K562 (cell line): ENCODE results near the gene EFCAB8. TPM values are rescaled to one million over a fixed set of nuclear protein-coding genes. Genes with fewer than 3 reads are reported as not detected.

ENCODE experiments used
- ATAC-seq: fragments of 200-7000 bp; cut with Tn5 transposase; 3 replicates; pipeline ENCODE4 v1.9.1; 2020; ENCODE audit warnings: moderate library complexity
- BruUV-seq: library from RNA; stranded (reverse); fragments of 400-500 nt; replicated peaks from 2 replicates; lab custom pipeline; 2021; lab: Mats Ljungman, UMichigan
- CTCF ChIA-PET: fragments of 300-600 bp; formaldehyde crosslinking; extraction: SDS; loops from one replicate; lab custom pipeline; 2021; ENCODE audit warnings: low intra/inter-chr PET ratio; lab: Yijun Ruan, JAX
- POLR2A ChIA-PET: fragments of 300-600, 350-650 bp; sonication (Branson Sonifier 250); formaldehyde crosslinking; extraction: SDS; loops from one replicate; lab custom pipeline; 2021; ENCODE audit warnings: antibody characterized with exemption, inconsistent platforms; lab: Yijun Ruan, JAX
- DNase-seq, 4 experiments: peaks; one replicate each; pipeline versions ENCODE4 v3.0.0 to v3.0.0-alpha.2; 2011 to 2018; ENCODE audit warnings: low spot score in 3 of 4, mixed read lengths in 3 of 4; ENCODE audit errors: extremely low read depth in 1 of 4
- FAIRE-seq: peaks from 2 replicates; lab custom pipeline; 2011; peaks lifted over from hg19 to GRCh38; lab: Jason Lieb, UNC
- H2AFZ ChIP-seq: 2 replicates; pipeline ENCODE4 v1.6.0; 2011; ENCODE audit warnings: low read depth, low read length, control low read depth, inconsistent platforms
- H3K27ac ChIP-seq: fragments of 200-600 bp; 3 replicates; pipeline ENCODE4 v1.8.0; 2011; ENCODE audit warnings: low read depth, mild to moderate bottlenecking, control low read depth, inconsistent platforms, low read length, moderate library complexity, mixed read lengths; ENCODE audit errors: extremely low read depth
- H3K27me3 ChIP-seq, 2 experiments: fragments of 300-600 bp in 1 of 2; 2 replicates in 1 of 2; 3 replicates in 1 of 2; pipeline versions ENCODE4 v1.6.0 to v1.8.0; 2011; ENCODE audit warnings: inconsistent platforms in 2 of 2, low read length in 2 of 2, mild to moderate bottlenecking in 1 of 2, mixed read lengths in 1 of 2, moderate library complexity in 1 of 2; ENCODE audit not compliant: control insufficient read depth in 2 of 2, insufficient read depth in 2 of 2
- H3K36me3 ChIP-seq: fragments of 300-600 bp; 3 replicates; pipeline ENCODE4 v1.8.0; 2011; ENCODE audit warnings: mild to moderate bottlenecking, low read length, inconsistent platforms; ENCODE audit not compliant: control insufficient read depth, insufficient read depth
- H3K4me1 ChIP-seq, 2 experiments: fragments of 200-600 bp in 1 of 2; replicated peaks in 1 of 2; 2 replicates in 1 of 2; 3 replicates in 1 of 2; pipeline versions ENCODE4 v1.5.1 to v1.8.0; 2011; ENCODE audit warnings: inconsistent platforms in 2 of 2, low read length in 2 of 2, mild to moderate bottlenecking in 1 of 2, mixed read lengths in 1 of 2, moderate library complexity in 1 of 2; ENCODE audit not compliant: control insufficient read depth in 2 of 2, insufficient read depth in 2 of 2
- H3K4me2 ChIP-seq: 2 replicates; pipeline ENCODE4 v1.6.1; 2011; ENCODE audit warnings: low read length, control low read depth, inconsistent platforms, mixed read lengths; ENCODE audit not compliant: insufficient read depth
- H3K4me3 ChIP-seq: fragments of 200-600 bp; sonication (generic), shearing (Covaris generic); 2 replicates; pipeline ENCODE4 v1.5.1; 2016; ENCODE audit warnings: control low read depth, inconsistent platforms
- H3K79me2 ChIP-seq: fragments of 200-600 bp; 3 replicates; pipeline ENCODE4 v1.8.0; 2011; ENCODE audit warnings: low read length, inconsistent platforms; ENCODE audit not compliant: control insufficient read depth, insufficient read depth
- H3K9ac ChIP-seq, 2 experiments: 2 replicates each; pipeline versions ENCODE4 v1.6.0 to v1.6.1; 2011; ENCODE audit warnings: low read depth in 2 of 2, low read length in 2 of 2, control low read depth in 1 of 2, inconsistent platforms in 1 of 2, mild to moderate bottlenecking in 1 of 2, mixed read lengths in 1 of 2; ENCODE audit not compliant: insufficient read depth in 1 of 2
- H3K9me1 ChIP-seq: one replicate; pipeline ENCODE4 v1.6.0; 2011; ENCODE audit warnings: inconsistent platforms, mild to moderate bottlenecking, low read length, moderate library complexity; ENCODE audit not compliant: control insufficient read depth, insufficient read depth
- H3K9me3 ChIP-seq: replicated peaks from 2 replicates; pipeline ENCODE4 v1.5.1; 2011; ENCODE audit warnings: low read depth, low read length, inconsistent platforms; ENCODE audit not compliant: control insufficient read depth, insufficient read depth
- H4K20me1 ChIP-seq: replicated peaks from 2 replicates; pipeline ENCODE4 v1.6.1; 2011; ENCODE audit warnings: low read length, inconsistent platforms, mixed read lengths; ENCODE audit not compliant: control insufficient read depth, insufficient read depth
- BCL6 ChIP-seq: fragments of 250-450 bp; sonication (Bioruptor Pico); IDR thresholded peaks from 2 replicates; pipeline ENCODE4 v1.4.0; 2020
- BDP1 ChIP-seq: IDR thresholded peaks from 3 replicates; pipeline ENCODE4 v1.6.1; 2011; ENCODE audit not compliant: insufficient read length, insufficient read depth
- CEBPG ChIP-seq, 3 experiments: fragments of 200-800 bp in 1 of 3; sonication (Bioruptor generic) in 1 of 3; sonication (generic) in 1 of 3; formaldehyde crosslinking in 1 of 3; IDR thresholded peaks in 2 of 3; conservative IDR thresholded peaks in 1 of 3; 2 replicates each; pipeline versions ENCODE4 v1.6.1 to v1.8.0; 2016 to 2022; ENCODE audit warnings: missing compliant biosample characterization in 2 of 3, missing genetic modification characterization in 2 of 3, mild to moderate bottlenecking in 1 of 3, missing genetic modification reagents in 1 of 3
- CTBP1 ChIP-seq: fragments of 450-650 bp; IDR thresholded peaks from 2 replicates; pipeline ENCODE4 v1.6.1; 2016; ENCODE audit warnings: borderline replicate concordance
- GABPB1 ChIP-seq: sonication (generic); formaldehyde crosslinking; IDR thresholded peaks from 2 replicates; pipeline ENCODE4 v1.8.0; 2022; ENCODE audit warnings: mild to moderate bottlenecking, missing genetic modification reagents
- HMG20B ChIP-seq: fragments of 250-450 bp; sonication (Bioruptor Pico); IDR thresholded peaks from 2 replicates; pipeline ENCODE4 v1.5.0; 2021; ENCODE audit warnings: mild to moderate bottlenecking
- KLF10 ChIP-seq: fragments of 250-450 bp; sonication (Bioruptor Pico); IDR thresholded peaks from 2 replicates; pipeline ENCODE4 v1.6.1; 2021; ENCODE audit warnings: matching md5 sums
- MECOM ChIP-seq: fragments of 250-450 bp; sonication (Bioruptor Pico); IDR thresholded peaks from 2 replicates; pipeline ENCODE4 v1.8.0; 2022; ENCODE audit warnings: inconsistent platforms
- RBBP5 ChIP-seq: fragments of 200-600 bp; sonication (generic); IDR thresholded peaks from 2 replicates; pipeline ENCODE4 v1.6.1; 2012; ENCODE audit warnings: borderline replicate concordance, mild to moderate bottlenecking, low read length, control low read depth, inconsistent platforms; ENCODE audit not compliant: insufficient read depth, poor library complexity, severe bottlenecking
- SREBF2 ChIP-seq: sonication (generic); formaldehyde crosslinking; IDR thresholded peaks from 2 replicates; pipeline ENCODE4 v1.4.0; 2020; ENCODE audit warnings: mild to moderate bottlenecking, missing genetic modification reagents
- XRCC4 ChIP-seq: IDR thresholded peaks from one replicate; pipeline ENCODE4 v1.6.1; 2011; ENCODE audit not compliant: insufficient read depth, insufficient read length; ENCODE audit errors: extremely low read depth
- WGBS: fragments of 100-300 bp; shearing (Covaris generic); methylation state at CpG from one replicate; pipeline ENCODE4 v1.1.6; 2016; ENCODE audit warnings: low coverage, mixed read lengths; ENCODE audit not compliant: insufficient coverage; ENCODE audit errors: missing lambda C conversion rate; 5-methylcytosine and 5-hydroxymethylcytosine counted together
- in situ Hi-C: fragments of 300-500 bp; cut with MboI; formaldehyde crosslinking; loops from 4 replicates; pipeline ENCODE4 v1.15.0; 2018; ENCODE audit warnings: inconsistent platforms, mixed read lengths
- intact Hi-C: fragments of 100-400 bp; cut with micrococcal nuclease; formaldehyde crosslinking; loops from 2 replicates; pipeline ENCODE4 v1.14.2; 2022
- polyA plus RNA-seq, 8 experiments: library from polyadenylated mRNA; depleted of rRNA in 4 of 8; stranded (reverse) in 5 of 8; unstranded in 3 of 8; fragments of >200 nt; fragmentation: Nextera tagmentation in 2 of 8; fragmentation: Illumina TruSeq in 1 of 8; extraction: Ambion mirVana in 2 of 8; extraction: Trizol in 1 of 8; gene quantifications; 2 replicates each; pipeline versions ENCODE4 v1.2.1 to v1.2.3, GENCODE V29; 2011 to 2014; ENCODE audit warnings: inconsistent platforms in 1 of 8, missing spikeins in 1 of 8
- total RNA-seq, 7 experiments: library from RNA; depleted of rRNA in 6 of 7; stranded (reverse); fragments of >200 nt in 6 of 7; fragmentation: Illumina TruSeq in 2 of 7; extraction: Trizol in 2 of 7; gene quantifications; 2 replicates each; pipeline versions ENCODE4 v1.2.1 to v1.2.3, GENCODE V29; 2011 to 2021; ENCODE audit warnings: low replicate concordance in 1 of 7
- TF ChIP-seq, protein P1 (sequence below): fragments of 450-650 bp; formaldehyde crosslinking; IDR thresholded peaks from 2 replicates; pipeline ENCODE4 v1.4.0; 2022; ENCODE audit warnings: mild to moderate bottlenecking, moderate library complexity
- TF ChIP-seq, protein P2 (sequence below), 2 experiments: IDR thresholded peaks; 2 replicates each; pipeline ENCODE4 v1.6.1; 2012; ENCODE audit warnings: improper control_type of control experiment in 2 of 2, low read depth in 2 of 2, low read length in 2 of 2, borderline replicate concordance in 1 of 2
- TF ChIP-seq, protein P3 (sequence below): fragments of 450-650 bp; formaldehyde crosslinking; IDR thresholded peaks from 2 replicates; pipeline ENCODE4 v1.4.0; 2022; ENCODE audit warnings: missing genetic modification characterization

The EFCAB8 gene
- total and polyA plus RNA-seq, 9 of the 15 experiments (the other 6 are each of a cell fraction or from before 2014, with no cell fraction given) = 0.03 to 0.18 (median 0.11) TPM; not detected in 6

DNA sequence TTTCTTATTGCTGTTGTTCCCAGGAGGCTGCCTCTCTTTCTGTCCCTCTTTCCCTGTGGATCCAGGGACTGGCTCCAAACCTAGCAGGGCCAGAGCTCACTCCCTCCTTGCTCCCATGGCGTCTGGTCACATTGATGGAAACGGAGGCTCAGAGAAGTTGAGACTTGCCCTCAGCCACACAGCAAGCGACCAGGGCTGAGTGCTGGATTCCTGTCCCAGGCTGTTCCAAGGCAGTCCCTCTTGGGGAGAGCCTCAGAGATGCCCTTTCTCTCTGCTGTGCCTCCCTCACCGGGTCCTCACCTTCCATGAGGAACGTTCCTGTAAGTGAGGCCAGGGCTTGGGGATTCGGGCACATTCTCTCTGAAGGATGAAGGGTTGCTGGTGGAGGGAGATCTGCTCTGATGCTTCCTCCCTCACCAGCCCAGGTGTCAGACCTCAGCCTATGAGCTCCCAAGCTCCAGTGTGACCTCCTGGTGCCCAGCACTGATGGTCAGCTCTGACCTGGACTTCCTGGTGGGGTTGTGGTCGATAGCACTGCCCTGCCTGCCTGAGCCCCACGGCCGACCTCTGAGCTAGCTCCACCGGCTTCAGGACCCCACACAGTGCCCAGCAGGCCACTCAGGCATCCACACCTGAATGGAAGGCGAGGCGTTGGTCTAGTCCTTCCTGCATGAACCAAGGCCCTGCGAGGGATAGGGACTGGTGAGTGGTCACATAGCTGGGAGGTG, 118.7 kb downstream of the EFCAB8 start:
- ATAC-seq (no peak), DNase-seq (no peak), FAIRE-seq (no peak)
- H3K79me2 ChIP-seq = no peaks in the 10 kb centered on the region
- ChIA-PET CTCF (no interaction called here), POLR2A (interaction anchor here (0.9 kb wide), 1 partner anchor 23 kb away, joined by 3 read pairs; no protein-coding TSS in a partner anchor)
- H3K27me3 ChIP-seq = peaks cover 23 to 63% of the 10 kb centered on the region in 2 experiments
- no peak overlapping the region for H2AFZ ChIP-seq
- H3K4me2 ChIP-seq = no peak overlapping the region
- H3K4me1 ChIP-seq = peaks cover 3 to 4% of the 10 kb centered on the region in 2 experiments; a peak in 3 of 5 replicates
- H3K27ac ChIP-seq = no peak overlapping the region
- intact Hi-C loops (no loop called here), in situ Hi-C loops (no loop called here)
- 3% methylated on average over 9 of the region's 13 CpGs for WGBS
- H3K9me3 ChIP-seq = no peaks in the 10 kb centered on the region
- H3K9ac ChIP-seq = no peak overlapping the region
- BruUV-seq = no TSS peak
- no peaks in the 10 kb centered on the region for H3K9me1 ChIP-seq
- H4K20me1 ChIP-seq = 0 out of 2 replicates have a peak, but pooled peaks cover 5% of the 10 kb centered on the region
- no peak overlapping the region for H3K4me3 ChIP-seq
- no peaks in the 10 kb centered on the region for H3K36me3 ChIP-seq
- TF ChIP-seq BCL6 (CRISPR knock-in tag) (no peak), HMG20B (CRISPR knock-in tag) (no peak), SREBF2 (CRISPR knock-in tag) (no peak), MECOM (CRISPR knock-in tag) (no peak), XRCC4 (no peak), BDP1 (no peak), CEBPG (CRISPR knock-in tag; IDR thresholded peaks at IDR 0.05) (no peak), CEBPG (tag; conservative IDR thresholded peaks at IDR 0.05 in 1 of 2, IDR thresholded peaks at IDR 0.05 in 1 of 2) (no peak), KLF10 (CRISPR knock-in tag) (no peak), CTBP1 (no peak), GABPB1 (no peak), RBBP5 (no peak)
- TF ChIP-seq, protein P1, sequence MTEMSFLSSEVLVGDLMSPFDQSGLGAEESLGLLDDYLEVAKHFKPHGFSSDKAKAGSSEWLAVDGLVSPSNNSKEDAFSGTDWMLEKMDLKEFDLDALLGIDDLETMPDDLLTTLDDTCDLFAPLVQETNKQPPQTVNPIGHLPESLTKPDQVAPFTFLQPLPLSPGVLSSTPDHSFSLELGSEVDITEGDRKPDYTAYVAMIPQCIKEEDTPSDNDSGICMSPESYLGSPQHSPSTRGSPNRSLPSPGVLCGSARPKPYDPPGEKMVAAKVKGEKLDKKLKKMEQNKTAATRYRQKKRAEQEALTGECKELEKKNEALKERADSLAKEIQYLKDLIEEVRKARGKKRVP (CRISPR knock-in tag) = no peak
- TF ChIP-seq, protein P2, sequence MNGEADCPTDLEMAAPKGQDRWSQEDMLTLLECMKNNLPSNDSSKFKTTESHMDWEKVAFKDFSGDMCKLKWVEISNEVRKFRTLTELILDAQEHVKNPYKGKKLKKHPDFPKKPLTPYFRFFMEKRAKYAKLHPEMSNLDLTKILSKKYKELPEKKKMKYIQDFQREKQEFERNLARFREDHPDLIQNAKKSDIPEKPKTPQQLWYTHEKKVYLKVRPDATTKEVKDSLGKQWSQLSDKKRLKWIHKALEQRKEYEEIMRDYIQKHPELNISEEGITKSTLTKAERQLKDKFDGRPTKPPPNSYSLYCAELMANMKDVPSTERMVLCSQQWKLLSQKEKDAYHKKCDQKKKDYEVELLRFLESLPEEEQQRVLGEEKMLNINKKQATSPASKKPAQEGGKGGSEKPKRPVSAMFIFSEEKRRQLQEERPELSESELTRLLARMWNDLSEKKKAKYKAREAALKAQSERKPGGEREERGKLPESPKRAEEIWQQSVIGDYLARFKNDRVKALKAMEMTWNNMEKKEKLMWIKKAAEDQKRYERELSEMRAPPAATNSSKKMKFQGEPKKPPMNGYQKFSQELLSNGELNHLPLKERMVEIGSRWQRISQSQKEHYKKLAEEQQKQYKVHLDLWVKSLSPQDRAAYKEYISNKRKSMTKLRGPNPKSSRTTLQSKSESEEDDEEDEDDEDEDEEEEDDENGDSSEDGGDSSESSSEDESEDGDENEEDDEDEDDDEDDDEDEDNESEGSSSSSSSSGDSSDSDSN (IDR thresholded peaks at IDR 0.05; ENCODE audit: borderline replicate concordance in 1 of 2, low read depth in 2 of 2, low read length in 2 of 2) = no peak
- TF ChIP-seq, protein P3, sequence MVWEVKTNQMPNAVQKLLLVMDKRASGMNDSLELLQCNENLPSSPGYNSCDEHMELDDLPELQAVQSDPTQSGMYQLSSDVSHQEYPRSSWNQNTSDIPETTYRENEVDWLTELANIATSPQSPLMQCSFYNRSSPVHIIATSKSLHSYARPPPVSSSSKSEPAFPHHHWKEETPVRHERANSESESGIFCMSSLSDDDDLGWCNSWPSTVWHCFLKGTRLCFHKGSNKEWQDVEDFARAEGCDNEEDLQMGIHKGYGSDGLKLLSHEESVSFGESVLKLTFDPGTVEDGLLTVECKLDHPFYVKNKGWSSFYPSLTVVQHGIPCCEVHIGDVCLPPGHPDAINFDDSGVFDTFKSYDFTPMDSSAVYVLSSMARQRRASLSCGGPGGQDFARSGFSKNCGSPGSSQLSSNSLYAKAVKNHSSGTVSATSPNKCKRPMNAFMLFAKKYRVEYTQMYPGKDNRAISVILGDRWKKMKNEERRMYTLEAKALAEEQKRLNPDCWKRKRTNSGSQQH (CRISPR knock-in tag) = no peak
